ENCODE data around the gene LIMCH1. TPM values are rescaled to one million over a fixed set of nuclear protein-coding genes. Genes with fewer than 3 reads are reported as not detected.

Gene LIMCH1
- total RNA-seq, 1 experiment from 2014 or later, result 3.3 TPM

DNA sequence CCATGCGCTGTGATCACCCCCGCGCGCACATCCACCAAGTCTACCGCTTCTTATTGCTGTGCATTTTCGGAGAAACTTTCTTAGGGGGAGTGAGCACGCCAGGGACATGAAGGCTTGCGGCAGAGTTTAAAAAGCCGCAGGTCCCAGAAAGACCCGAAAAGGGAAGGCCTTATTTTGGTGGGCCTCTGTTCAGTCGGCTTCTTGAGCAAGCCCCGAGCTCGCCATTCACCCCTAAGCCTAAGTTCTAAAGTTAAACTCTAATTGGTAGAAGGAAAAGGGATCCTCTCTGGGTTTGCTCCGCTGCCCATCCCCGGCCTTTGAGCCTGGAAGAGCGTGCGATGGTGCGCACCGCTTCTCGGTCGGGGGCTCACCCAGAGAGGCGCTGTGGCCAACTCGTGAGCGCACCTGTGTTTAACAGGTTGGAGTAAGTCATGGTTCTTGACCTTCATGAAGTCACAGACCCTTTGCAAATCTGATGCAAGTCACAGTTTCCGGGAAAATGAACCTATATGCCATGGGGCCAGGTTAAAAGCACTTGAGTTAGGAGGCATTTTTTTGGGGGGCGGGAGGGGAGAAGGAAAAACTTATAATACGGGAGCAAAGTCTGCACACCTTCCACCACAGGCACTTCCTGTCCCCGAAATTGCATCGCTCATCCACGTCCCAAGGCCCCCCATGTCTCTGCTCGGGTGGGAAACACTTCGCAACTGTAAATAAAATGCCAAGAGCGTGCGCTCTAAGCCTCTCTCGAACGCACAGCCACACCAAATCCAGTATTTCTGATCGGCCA lies 208.7 kb downstream of the LIMCH1 start:
- WGBS (ENCODE audit: extremely low coverage, insufficient read length, low lambda C conversion rate), result no CpG with 5 or more reads among the region's 37 CpGs
- peak; percentile 44 for DNase-seq

More for the DNA sequence above, 208.7 kb downstream of the LIMCH1 start:
- Histone ChIP-seq H3T11ph (ENCODE audit: low read length) (no peak overlapping the region), H4K91ac (ENCODE audit: insufficient read length, low read depth, low read length) (no peak overlapping the region), H2BK20ac (ENCODE audit: low read depth, low read length, poor library complexity, severe bottlenecking) (no peak overlapping the region), H3K4me2 (ENCODE audit: insufficient read depth, insufficient read length, low read length) (peak overlapping the region; percentile 38), H3K23ac (ENCODE audit: insufficient read length, low read depth, low read length) (no peak overlapping the region), H2BK5ac (ENCODE audit: insufficient read length, low read length) (no peak overlapping the region), H3K79me1 (ENCODE audit: insufficient read depth, low read depth, low read length, poor library complexity, severe bottlenecking) (no peaks in the 10 kb centered on the region), H3K27ac (ENCODE audit: insufficient read length, low read depth, low read length) (no peak overlapping the region), H2BK12ac (ENCODE audit: insufficient read length, low read depth, low read length) (no peak overlapping the region), H3K9ac (ENCODE audit: extremely low read depth, insufficient read length, low read length) (no peak overlapping the region), H3K18ac (ENCODE audit: insufficient read length, low read depth, low read length) (no peak overlapping the region), H3K4ac (ENCODE audit: low read depth, low read length) (no peak overlapping the region), H3K14ac (ENCODE audit: insufficient read depth, low read length) (no peak overlapping the region), H4K8ac (replicated peaks; ENCODE audit: insufficient read length, low read depth, low read length) (no peak overlapping the region), H4K20me1 (ENCODE audit: control insufficient read depth, insufficient read depth, insufficient read length) (peaks cover 2% of the 10 kb centered on the region), H3K9me3 (ENCODE audit: control insufficient read depth, low read depth, low read length) (no peaks in the 10 kb centered on the region), H4K5ac (ENCODE audit: insufficient read length, low read depth, low read length) (no peak overlapping the region), H2AK5ac (ENCODE audit: insufficient read length, low read length) (no peak overlapping the region), H3K4me1 (ENCODE audit: insufficient read depth, low read length) (no peaks in the 10 kb centered on the region), H3K27me3 (ENCODE audit: insufficient read depth, low read length) (peaks cover 94% of the 10 kb centered on the region), H3K79me2 (ENCODE audit: insufficient read depth, low read length) (no peaks in the 10 kb centered on the region), H2BK15ac (ENCODE audit: low read depth, low read length) (no peak overlapping the region), H3K56ac (ENCODE audit: insufficient read length, low read depth, low read length) (no peak overlapping the region), H2BK120ac (ENCODE audit: low read depth, low read length, poor library complexity, severe bottlenecking) (no peak overlapping the region), H2AFZ (ENCODE audit: low read length) (no peak overlapping the region), H3K23me2 (ENCODE audit: insufficient read length, low read depth, low read length, poor library complexity, severe bottlenecking) (peaks cover 12% of the 10 kb centered on the region)
- H3K4me3 Mint-ChIP-seq, result peak overlapping the region; percentile 50 to 77; a peak in 4 of 5 replicates
- TF ChIP-seq, protein P1, sequence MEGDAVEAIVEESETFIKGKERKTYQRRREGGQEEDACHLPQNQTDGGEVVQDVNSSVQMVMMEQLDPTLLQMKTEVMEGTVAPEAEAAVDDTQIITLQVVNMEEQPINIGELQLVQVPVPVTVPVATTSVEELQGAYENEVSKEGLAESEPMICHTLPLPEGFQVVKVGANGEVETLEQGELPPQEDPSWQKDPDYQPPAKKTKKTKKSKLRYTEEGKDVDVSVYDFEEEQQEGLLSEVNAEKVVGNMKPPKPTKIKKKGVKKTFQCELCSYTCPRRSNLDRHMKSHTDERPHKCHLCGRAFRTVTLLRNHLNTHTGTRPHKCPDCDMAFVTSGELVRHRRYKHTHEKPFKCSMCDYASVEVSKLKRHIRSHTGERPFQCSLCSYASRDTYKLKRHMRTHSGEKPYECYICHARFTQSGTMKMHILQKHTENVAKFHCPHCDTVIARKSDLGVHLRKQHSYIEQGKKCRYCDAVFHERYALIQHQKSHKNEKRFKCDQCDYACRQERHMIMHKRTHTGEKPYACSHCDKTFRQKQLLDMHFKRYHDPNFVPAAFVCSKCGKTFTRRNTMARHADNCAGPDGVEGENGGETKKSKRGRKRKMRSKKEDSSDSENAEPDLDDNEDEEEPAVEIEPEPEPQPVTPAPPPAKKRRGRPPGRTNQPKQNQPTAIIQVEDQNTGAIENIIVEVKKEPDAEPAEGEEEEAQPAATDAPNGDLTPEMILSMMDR (conservative IDR thresholded peaks at IDR 0.05), result no peak
- H3K36me3 Mint-ChIP-seq (ENCODE audit: insufficient read depth in 1 of 3, low read depth in 3 of 3), result peaks cover 0 to 2% (median 0%) of the 10 kb centered on the region in 3 experiments; a peak in 2 of 7 replicates
- peaks cover 2 to 22% of the 10 kb centered on the region in 2 experiments; a peak in 4 of 5 replicates for H3K9me3 Mint-ChIP-seq
- H3K27me3 Mint-ChIP-seq (ENCODE audit: low read depth), result peaks cover 99% of the 10 kb centered on the region
- H3K27ac Mint-ChIP-seq, result no peak overlapping the region
- H3K4me1 Mint-ChIP-seq, result peaks cover 29 to 55% of the 10 kb centered on the region in 2 experiments
